G401 (cell line): ENCODE measurements around the gene RFX2. TPM values are rescaled to one million over a fixed set of nuclear protein-coding genes. Genes with fewer than 3 reads are reported as not detected.

Experiments used
- DNase-seq: peaks from one replicate; pipeline ENCODE4 v3.0.0-alpha.2; 2015; ENCODE audit warnings: low spot score
- in situ Hi-C: cut with HindIII; loops from 2 replicates; pipeline ENCODE4 v1.10.0; 2016; ENCODE audit warnings: low sequenced_read_pairs, mixed read lengths
- total RNA-seq: library from RNA; depleted of rRNA; stranded (reverse); fragments of >200 nt; shearing (Covaris generic); gene quantifications from 2 replicates; pipeline ENCODE4 v1.2.3, GENCODE V29; 2014

RFX2 gene
- total RNA-seq, 1 experiment from 2014 or later, result 4.2 TPM

GRCh38 chr19:5985098-5985783 lies 125.1 kb downstream of the RFX2 start:
- in situ Hi-C loops, result no loop called here
- DNase-seq, result no peak

DNA sequence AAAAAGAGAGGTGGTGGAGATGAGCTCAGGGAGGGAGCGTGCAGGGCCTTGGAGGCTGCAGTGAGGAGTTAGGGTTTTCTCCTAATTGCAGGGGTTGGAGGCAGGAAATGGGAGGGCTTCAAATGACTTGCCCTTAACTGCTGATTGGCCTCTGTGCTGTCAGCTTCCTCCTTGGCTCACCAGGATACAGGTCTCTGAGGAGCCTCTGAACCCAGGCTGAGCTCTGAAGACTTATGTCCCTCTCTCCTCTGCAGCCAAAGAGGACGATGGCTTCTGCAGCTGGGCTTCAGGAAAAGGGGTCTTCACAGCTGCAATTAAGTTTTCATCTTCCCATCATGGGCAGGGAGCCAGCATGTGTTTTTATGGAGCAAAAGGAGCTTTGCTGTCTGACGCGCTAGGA lies 125.7 kb downstream of the RFX2 start:
- in situ Hi-C loops, result no loop called here
- DNase-seq, result no peak

GRCh38 chr19:5983367-5983955 lies 126.8 kb downstream of the RFX2 start:
- no peak for DNase-seq
- in situ Hi-C loops, result no loop called here

- in situ Hi-C loops, result no loop called here
Observed at GRCh38 chr19:5978606-5979552, 131.4 kb downstream of the RFX2 start.

GRCh38 chr19:5977785-5978605 lies 132.3 kb downstream of the RFX2 start, which contains the start of gene RANBP3:
TSS of gene RANBP3 (minus strand) at chr19:5978140. CDS start at chr19:5978082, 58 bp downstream.
- in situ Hi-C loops, result no loop called here
- peak; percentile 98 for DNase-seq

More at GRCh38 chr19:5978606-5979552, 131.4 kb downstream of the RFX2 start:
- no peak for DNase-seq

DNA sequence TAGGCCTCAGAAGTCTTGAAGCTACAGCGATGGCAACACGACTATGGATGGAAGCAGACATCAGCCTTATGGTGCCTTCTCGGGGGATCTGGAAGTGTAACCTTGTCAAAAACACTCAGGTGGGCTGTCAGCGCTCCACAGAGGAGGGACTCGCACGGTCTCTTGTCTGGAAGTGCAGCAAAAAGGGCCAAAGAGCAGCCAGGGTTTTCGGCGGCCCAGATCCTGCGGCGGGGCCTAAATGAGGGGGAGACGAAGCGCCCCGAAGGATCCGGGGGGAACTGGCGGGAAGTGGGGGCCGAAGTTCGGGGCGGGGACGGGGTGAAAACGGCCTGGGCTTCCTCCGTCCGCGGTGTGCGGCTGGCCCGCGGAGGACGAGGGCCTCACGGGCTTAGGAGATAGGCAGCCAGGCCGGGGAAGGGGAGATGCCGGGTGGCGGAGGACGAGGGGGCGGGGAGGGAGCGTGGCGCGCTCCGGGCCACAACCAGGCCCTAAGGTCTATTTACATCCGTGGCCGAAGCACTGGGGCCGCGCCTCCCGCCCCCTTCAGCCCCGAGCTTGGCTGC lies 133.0 kb downstream of the RFX2 start:
- DNase-seq, result no peak
- in situ Hi-C loops, result no loop called here

DNA sequence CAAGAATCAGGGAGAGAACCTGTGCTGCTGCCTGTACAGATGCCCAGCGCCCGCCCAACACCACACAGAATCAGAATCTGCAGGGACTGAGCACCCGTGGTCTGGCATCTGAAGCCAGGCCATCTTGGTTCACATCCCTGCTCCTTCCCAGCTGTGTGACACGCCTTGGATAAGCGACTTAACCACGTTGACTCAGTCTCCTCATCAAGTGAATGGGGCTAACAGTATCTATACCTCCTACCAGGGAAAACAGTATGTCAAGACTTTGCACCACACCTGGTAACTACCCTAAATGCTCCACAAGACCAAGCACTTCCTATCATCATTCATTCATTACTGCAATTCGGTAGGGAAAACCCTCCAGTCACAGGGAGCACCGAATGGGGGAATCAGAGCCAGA lies 133.5 kb downstream of the RFX2 start:
- in situ Hi-C loops, result no loop called here
- DNase-seq, result no peak

DNA sequence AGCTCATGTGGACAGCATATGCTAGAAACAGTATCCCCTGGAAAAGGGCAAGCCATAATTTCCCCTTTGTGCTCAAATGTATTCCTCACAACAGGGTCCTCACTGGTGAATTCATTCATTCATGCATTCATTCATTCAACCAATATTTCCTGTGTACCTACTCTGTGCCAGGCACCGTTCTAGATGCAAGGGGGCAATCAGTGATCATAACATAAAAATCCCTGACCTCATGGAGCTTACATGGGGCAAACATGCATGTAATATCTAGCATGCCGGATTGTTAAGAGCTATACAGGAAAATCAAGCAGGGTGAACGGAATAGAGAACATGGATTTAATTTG lies 134.9 kb downstream of the RFX2 start:
- no peak for DNase-seq
- in situ Hi-C loops, result no loop called here

DNA sequence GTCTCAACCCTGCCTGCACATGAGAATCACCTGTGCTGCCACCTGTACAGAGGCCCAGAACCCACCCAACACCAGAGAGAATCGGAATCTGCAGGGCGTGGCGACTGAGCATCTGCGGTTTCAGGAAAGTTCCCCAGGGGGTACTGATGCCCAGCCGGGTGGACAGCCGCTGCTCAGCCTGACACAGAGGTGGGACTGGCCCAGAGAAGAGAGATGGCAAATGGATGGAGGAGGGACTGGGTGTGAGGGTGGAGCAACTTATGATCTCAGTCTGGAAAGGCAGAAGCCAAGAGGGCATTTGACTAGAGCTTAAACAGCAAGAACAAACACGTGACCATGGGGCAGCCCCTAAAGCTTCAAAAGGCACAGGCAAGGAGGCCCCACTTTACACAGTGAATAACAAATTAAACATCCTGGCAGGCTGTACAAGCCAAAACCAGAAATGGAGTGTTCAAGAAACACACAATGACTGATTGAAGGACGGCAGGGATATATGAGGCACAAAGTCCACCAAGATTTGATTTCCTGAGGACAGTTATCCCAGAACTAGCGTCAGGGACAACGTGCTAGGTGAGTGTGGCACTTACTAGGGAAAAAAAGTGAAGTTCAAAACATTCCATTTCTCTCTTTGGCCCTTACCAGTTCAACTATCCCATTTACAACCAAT lies 135.4 kb downstream of the RFX2 start:
- DNase-seq, result no peak
- in situ Hi-C loops, result no loop called here

- DNase-seq, result no peak
- in situ Hi-C loops, result no loop called here
Observed at GRCh38 chr19:5973867-5974635, 136.2 kb downstream of the RFX2 start.

DNA sequence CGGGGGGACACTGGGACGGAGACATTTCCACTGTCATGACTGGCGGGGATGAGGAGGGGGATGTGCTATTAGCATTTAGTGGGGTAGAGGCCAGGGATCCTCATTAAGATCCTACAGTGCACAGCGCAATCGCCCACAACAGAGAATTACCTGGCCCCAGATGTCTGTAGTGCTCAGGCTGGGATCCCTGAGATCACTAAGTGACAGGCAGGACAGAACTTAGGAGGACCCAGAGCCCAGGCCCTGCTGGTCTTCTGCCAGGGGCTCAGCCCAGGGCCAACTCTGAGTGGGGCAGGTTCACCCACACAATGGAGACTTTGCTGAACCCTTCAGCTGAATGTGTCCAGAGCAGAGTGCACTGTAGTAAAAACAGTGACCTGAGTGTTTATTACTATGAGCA lies 136.9 kb downstream of the RFX2 start:
- DNase-seq, result no peak
- in situ Hi-C loops, result no loop called here

DNA sequence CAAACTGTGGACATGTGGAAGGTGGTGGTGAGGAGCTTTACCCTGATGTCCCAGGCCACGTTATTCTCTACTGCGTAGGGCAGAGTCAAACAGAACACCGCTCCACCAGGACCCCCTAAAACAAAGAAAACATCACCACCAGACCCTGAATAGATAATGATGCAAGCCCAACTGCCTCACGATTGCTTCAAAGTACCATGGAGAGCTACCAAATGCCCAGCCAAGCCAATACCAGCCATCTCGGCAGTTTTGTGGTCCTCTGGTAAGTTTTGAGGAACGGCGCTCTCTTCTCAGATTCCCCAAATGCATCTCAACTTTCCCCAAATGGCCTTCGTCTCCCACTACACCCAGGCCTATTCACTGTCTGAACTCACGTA lies 138.0 kb downstream of the RFX2 start:
- in situ Hi-C loops, result no loop called here
- no peak for DNase-seq

- DNase-seq, result no peak
- in situ Hi-C loops, result no loop called here
Observed at GRCh38 chr19:5971714-5972354, 138.5 kb downstream of the RFX2 start.

DNA sequence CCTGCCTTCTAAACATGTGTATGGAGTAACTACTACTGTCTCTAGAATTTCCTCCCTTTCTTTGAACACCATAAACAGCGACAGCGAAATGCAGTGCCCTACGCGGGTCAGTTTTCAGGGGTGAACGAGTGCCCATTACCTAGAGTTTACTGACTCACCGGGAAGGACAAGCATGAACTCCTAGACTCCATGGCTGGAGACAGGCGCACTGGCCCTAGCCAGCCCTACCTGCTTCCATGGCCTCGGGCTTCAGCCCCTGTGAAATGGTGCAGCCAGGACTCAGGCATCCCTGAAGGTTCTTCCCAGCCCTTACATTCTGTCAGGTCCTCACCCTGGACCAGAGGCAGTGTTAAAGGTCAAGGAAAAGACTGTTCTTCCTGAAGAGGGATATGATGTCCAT lies 140.8 kb downstream of the RFX2 start:
- DNase-seq, result no peak
- in situ Hi-C loops, result no loop called here

- DNase-seq, result no peak
- in situ Hi-C loops, result no loop called here
Observed at GRCh38 chr19:5968431-5969373, 141.6 kb downstream of the RFX2 start.

DNA sequence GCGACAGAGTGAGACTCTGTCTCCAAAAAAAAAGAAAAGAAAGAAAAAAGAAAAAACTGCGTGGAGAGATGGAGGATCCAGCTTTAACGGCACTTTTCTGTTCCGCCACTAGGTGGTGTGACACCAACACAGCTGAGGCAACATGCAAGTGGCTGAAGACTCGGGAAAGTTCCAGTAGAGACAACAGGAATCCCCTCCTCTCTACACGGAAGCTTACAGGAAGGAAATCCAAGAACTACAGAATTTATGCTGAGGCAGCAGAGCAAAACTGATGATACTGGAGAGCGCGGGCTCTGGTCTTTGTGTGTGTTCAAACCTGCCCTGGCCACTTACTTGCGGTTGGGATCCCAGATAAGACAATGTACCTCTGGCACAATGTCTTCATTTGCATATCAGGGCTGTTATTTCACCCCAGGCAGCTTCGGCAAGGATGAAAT lies 142.3 kb downstream of the RFX2 start:
- in situ Hi-C loops, result no loop called here
- peak; percentile 82 for DNase-seq
